Activated T-helper 17 cell treated with anti-CD3 and anti-CD28 coated beads, Interleukin-2, amount 50 U/mL, for 72 hours (primary cell): ENCODE results near the gene COL16A1. TPM values are rescaled to one million over a fixed set of nuclear protein-coding genes. Genes with fewer than 3 reads are reported as not detected.

Experiments used
- ATAC-seq: fragments of 150-1000 bp; cut with Tn5 transposase; replicated peaks from 2 replicates; pipeline ENCODE4 v1.10.0; 2021; ENCODE audit warnings: mild to moderate bottlenecking, moderate library complexity
- H3K27ac Mint-ChIP-seq: one replicate; pipeline ENCODE4 v1.8.0; 2022; ENCODE audit warnings: mixed read lengths
- H3K27me3 Mint-ChIP-seq: one replicate; pipeline ENCODE4 v1.8.0; 2022; ENCODE audit warnings: mixed read lengths
- H3K36me3 Mint-ChIP-seq: one replicate; pipeline ENCODE4 v1.8.0; 2022; ENCODE audit warnings: low read depth, mild to moderate bottlenecking, mixed read lengths
- H3K4me1 Mint-ChIP-seq: one replicate; pipeline ENCODE4 v1.8.0; 2022; ENCODE audit warnings: mixed read lengths
- H3K4me3 Mint-ChIP-seq: one replicate; pipeline ENCODE4 v1.8.0; 2022; ENCODE audit warnings: mild to moderate bottlenecking, mixed read lengths
- H3K9me3 Mint-ChIP-seq: one replicate; pipeline ENCODE4 v1.8.0; 2022; ENCODE audit warnings: mixed read lengths
- total RNA-seq, 2 donors: library from RNA; stranded (reverse); gene quantifications; one replicate each; pipeline ENCODE4 v1.2.3, GENCODE V29; 2022

Gene COL16A1
- total RNA-seq, 2 donors from 2014 or later = not detected

DNA sequence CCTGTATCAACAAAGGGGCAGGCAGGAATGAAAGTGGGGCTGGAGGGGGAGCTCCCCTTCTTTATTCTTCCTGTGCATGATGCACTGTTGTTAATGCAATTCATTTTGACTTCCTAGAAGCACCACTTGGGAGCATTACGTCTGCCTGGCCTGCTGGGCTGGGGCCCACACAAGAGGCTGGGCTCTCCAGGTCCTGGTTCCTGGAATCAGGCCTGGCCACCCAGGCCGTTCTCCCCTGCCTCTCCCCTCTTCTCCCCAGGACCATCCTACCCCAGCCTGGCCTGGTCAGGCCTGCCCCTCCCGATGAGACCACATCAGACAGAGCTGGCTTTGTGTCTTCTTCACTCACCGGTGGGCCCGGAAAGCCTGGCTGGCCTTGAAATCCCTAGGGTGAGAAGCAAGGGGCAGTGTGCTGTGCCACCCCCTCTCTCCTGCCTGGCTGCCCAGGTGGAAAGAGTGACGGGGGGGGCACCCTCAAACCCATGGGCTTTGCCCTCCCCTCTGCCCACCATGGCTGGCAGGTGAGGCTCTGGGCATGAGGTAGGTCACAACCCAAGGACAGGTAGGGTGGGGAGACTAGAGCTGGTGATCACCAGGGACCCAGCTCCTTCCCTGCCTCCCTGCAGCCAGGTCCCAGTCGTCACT lies 38.5 kb downstream of the COL16A1 start:
- Mint-ChIP-seq H3K4me1 (peaks cover 5% of the 10 kb centered on the region), H3K27ac (no peak overlapping the region), H3K4me3 (no peak overlapping the region), H3K36me3 (no peaks in the 10 kb centered on the region), H3K27me3 (peaks cover 13% of the 10 kb centered on the region), H3K9me3 (no peaks in the 10 kb centered on the region)
- ATAC-seq = no peak

DNA sequence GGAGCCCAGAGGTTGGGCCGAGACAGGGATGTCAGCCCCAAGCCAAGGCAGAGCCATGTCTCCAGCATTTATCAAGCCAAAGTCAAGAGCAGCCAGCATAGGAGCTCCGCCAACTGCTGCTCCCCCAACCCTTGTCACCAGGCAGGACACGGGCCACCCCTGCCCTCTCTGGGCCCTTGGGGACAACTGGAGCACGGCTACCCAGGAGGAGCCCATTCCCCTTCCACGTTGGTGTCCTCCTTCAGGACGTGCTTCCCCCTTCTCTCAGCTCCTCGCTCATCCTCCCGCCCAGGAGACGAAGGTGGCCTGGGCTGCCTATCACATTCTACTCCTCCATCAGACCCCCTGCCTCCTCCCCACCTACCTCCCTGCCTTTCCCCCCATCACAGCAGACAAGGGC lies 39.3 kb downstream of the COL16A1 start:
- H3K9me3 Mint-ChIP-seq = no peaks in the 10 kb centered on the region
- peaks cover 8% of the 10 kb centered on the region for H3K27me3 Mint-ChIP-seq
- no peak for ATAC-seq
- H3K27ac Mint-ChIP-seq = peak overlapping the region; percentile 41
- no peaks in the 10 kb centered on the region for H3K4me1 Mint-ChIP-seq
- no peaks in the 10 kb centered on the region for H3K36me3 Mint-ChIP-seq
- no peak overlapping the region for H3K4me3 Mint-ChIP-seq

DNA sequence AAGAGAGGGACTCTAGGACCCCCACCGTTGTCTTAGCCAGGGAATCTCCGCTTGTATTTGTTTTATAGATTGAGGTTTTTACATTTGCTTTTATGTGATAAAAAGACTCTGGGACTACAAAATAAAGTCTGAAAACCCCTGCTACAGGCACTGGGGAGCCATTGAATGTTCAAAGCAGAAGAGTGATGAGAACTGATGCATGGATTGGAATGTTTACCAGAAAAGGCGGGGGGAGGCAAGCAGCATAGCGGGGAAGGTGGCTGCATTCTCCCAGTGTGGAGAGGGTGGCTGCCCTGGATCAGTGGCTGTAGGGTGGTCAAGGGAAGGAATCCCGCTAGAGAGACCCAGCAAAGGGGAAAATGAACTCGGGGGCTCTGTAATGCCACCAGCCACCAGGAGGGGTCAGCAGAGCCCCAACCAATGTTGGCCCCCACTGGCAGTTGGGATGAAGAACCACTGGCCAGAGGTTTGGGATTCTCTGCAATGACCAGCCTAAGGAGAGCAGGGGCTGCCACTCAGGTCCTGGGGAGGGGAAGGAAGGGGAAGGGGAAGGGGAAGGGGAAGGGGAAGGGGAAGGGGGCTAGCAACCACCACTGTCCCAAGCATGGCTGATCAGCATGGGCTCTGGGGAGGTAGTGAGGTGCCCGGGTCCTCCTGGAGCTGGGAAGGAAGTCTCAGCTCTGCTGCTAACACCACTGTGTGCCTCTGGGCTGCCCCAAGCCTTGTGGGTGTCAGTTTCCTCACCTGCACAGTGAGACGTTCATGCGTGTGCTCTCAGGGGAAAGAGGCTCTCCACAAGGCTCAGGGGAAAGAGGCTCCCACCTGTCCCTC lies 40.0 kb downstream of the COL16A1 start:
- ATAC-seq = peak; percentile 56
- Mint-ChIP-seq H3K27ac (no peak overlapping the region), H3K4me1 (no peaks in the 10 kb centered on the region), H3K4me3 (no peak overlapping the region), H3K27me3 (peaks cover 3% of the 10 kb centered on the region), H3K36me3 (no peaks in the 10 kb centered on the region), H3K9me3 (no peaks in the 10 kb centered on the region)

DNA sequence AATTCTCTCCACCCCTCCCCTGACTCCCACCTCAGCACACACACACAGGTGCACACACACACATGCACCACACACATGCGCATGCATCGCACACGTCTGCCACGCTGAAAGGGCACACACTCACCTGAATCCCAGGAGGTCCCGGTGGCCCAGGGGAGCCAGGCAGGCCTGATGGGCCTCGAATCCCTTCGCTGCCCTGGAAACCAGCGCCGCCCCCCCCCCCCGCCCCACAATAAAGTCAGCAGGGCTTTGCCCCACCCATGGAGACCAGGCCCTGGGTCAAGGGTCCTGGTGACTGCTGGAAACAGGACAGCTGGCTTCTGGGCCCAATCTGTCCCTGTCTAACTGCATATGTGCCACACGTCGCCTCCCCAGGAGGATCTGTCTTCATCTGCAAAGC lies 41.4 kb downstream of the COL16A1 start:
- no peak for ATAC-seq
- no peaks in the 10 kb centered on the region for H3K36me3 Mint-ChIP-seq
- no peak overlapping the region for H3K4me3 Mint-ChIP-seq
- peaks cover 3% of the 10 kb centered on the region for H3K27me3 Mint-ChIP-seq
- H3K4me1 Mint-ChIP-seq = no peaks in the 10 kb centered on the region
- H3K9me3 Mint-ChIP-seq = no peaks in the 10 kb centered on the region
- H3K27ac Mint-ChIP-seq = no peak overlapping the region

DNA sequence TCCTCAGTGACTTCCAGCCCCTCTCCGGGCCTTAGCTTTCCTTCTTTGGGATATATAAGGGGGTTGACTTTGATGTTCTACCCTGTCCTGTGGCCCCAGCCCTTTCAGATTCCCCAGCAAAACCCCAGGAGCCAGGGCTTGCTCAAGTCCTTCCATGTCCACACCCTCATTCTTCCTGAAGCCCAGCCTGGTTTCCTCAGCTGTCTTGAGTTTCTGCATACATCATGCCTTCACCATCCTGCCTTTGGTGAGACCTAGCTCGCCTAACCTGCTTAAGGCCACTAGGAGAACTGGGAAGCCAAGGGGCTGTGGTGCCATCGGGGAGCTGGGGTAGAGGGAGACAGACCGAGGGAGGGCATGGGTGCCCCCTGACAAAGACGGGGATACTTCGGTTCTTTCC lies 42.0 kb downstream of the COL16A1 start:
- no peaks in the 10 kb centered on the region for H3K36me3 Mint-ChIP-seq
- H3K9me3 Mint-ChIP-seq = no peaks in the 10 kb centered on the region
- H3K4me3 Mint-ChIP-seq = no peak overlapping the region
- no peaks in the 10 kb centered on the region for H3K4me1 Mint-ChIP-seq
- peaks cover 3% of the 10 kb centered on the region for H3K27me3 Mint-ChIP-seq
- no peak for ATAC-seq
- no peak overlapping the region for H3K27ac Mint-ChIP-seq

DNA sequence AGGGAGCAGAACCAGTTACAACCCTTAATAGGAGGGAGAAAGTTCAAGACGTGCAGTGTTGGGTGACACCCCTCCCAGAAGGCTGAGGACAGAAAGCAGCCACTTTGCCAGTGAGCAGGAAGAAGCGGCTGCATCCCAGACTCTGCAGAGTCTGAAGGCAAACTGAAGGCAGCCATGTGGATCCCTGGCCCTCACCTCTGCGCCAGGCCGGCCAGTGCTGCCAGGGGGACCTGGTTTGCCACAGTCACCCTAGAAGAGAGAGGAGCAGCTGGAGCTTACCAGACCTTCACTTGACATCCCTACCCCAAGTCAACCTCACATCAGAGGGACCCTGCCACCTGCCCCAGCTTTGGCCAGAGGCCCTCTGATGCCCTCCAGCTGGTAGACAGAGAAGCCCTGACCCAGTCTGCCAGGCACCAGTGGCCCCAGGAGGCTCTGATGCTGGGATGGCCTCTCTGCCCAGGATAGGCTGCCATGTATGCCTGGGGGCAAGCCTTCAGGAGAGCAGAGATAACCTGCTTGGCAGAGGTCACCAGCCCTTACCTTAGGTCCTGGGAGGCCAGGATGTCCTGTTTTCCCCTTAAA lies 42.9 kb downstream of the COL16A1 start:
- no peaks in the 10 kb centered on the region for H3K36me3 Mint-ChIP-seq
- no peak overlapping the region for H3K27ac Mint-ChIP-seq
- H3K27me3 Mint-ChIP-seq = peaks cover 3% of the 10 kb centered on the region
- H3K4me1 Mint-ChIP-seq = no peaks in the 10 kb centered on the region
- no peak for ATAC-seq
- H3K9me3 Mint-ChIP-seq = no peaks in the 10 kb centered on the region
- no peak overlapping the region for H3K4me3 Mint-ChIP-seq

DNA sequence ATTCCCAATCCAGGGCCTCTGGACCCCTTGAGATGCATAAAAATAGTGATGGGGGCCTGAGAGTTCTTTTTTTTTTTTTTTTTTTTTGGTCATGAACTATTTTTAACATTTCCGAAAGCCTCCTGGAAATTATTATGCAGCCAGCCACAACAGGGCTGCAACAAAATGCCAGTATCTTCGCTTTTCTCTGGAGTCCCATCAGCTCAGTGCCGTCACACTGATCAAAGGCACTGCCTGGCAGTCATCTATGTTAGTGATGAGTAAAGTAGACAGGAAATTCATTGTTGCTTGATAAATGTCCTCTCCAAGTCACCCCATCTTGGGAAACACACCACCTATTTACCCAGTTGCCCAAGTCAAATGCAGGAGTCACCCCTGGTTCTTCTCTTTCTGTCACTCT lies 43.9 kb downstream of the COL16A1 start:
- Mint-ChIP-seq H3K9me3 (no peaks in the 10 kb centered on the region), H3K4me3 (no peak overlapping the region), H3K36me3 (no peaks in the 10 kb centered on the region), H3K27ac (no peak overlapping the region), H3K27me3 (peaks cover 3% of the 10 kb centered on the region), H3K4me1 (no peaks in the 10 kb centered on the region)
- no peak for ATAC-seq

DNA sequence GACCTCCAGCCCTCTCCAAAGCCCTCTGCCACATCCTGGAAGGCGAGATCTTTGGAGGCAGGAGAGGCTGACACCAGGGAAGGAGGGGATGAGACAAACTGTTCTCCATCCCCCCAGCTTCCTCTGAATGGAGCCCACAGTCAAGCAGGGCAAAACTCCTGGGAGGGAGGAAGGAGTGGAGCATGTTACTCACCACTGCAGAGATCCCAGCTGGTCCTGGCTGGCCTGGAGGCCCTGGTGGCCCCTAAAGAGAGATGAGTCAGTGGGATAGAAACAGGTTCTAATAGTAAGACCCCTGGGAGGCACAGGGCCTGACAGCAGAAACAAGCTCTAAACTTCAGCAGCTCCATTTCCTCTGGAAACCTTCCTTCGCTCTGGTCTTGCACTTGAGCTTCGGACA lies 45.1 kb downstream of the COL16A1 start:
- H3K4me1 Mint-ChIP-seq = no peaks in the 10 kb centered on the region
- no peak overlapping the region for H3K27ac Mint-ChIP-seq
- H3K4me3 Mint-ChIP-seq = no peak overlapping the region
- no peak for ATAC-seq
- H3K9me3 Mint-ChIP-seq = no peaks in the 10 kb centered on the region
- peaks cover 3% of the 10 kb centered on the region for H3K27me3 Mint-ChIP-seq
- H3K36me3 Mint-ChIP-seq = no peaks in the 10 kb centered on the region

DNA sequence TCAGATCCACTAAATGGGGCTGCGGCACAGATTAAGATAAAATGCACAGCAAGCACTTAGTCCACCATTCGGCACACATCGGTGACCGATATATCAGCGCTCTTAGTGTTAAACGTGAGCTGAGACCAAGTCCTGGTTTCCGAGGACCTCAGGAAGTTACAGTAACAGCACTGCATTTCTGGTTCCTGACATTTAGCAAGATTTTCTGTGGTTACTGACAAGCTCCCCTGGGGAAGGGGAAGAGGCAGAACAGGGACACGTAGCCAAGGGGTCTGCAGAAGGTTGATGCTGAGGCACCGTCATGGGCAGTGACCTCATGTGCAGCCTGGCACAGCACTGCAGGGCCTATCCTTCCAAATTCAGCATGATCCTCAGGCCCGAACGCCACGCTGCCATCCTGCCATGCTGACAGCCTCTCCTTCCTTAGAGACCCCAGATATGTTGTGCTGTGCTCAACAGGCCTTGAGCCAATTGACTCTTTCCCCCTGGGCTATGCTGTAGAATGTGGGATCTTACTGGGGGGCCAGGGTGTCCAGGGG lies 45.8 kb downstream of the COL16A1 start:
- Mint-ChIP-seq H3K27ac (no peak overlapping the region), H3K36me3 (no peaks in the 10 kb centered on the region), H3K4me1 (no peaks in the 10 kb centered on the region)

DNA sequence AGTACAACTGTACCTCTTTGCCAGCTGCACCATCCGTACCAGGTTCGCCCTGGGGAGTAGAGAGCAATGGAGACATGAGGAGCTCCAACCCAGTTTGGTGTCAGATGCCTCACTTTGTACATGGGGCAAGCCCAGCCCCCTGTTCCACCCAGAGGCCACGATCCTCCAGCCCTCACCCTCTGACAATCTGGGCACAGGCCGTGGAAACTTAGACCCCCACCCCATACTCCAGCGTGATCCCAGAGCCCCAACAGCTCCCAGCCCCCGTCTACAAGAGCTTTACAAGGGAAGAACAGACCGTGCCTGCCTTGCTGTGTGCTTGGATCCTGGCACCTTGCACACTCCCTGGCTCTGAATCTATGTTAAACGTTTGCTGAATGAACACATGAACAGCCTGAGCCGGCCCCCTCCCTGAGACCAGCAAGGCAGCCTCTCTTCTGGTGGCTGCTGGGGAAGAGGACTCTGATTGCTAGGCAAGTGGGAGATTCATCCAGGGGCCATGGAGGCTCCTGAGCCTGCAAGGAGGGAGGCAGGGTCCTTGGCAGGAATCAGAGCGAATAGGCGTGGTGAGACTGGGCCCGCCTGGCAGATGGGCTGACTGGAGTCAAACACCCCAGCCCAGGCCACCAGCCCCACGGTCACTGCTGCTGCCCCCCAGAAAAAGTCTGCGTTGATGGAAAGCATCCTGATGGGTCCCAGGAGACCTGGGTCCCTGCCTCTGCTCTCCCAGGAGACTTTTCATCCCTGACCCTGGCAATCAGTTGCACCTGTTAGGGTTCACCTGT lies 46.6 kb downstream of the COL16A1 start:
- Mint-ChIP-seq H3K9me3 (no peaks in the 10 kb centered on the region), H3K36me3 (no peaks in the 10 kb centered on the region), H3K4me1 (no peaks in the 10 kb centered on the region), H3K27me3 (peaks cover 3% of the 10 kb centered on the region), H3K4me3 (no peak overlapping the region), H3K27ac (no peak overlapping the region)
- ATAC-seq = no peak

More for the DNA sequence above, 45.8 kb downstream of the COL16A1 start:
- Mint-ChIP-seq H3K4me3 (no peak overlapping the region), H3K27me3 (peaks cover 3% of the 10 kb centered on the region), H3K9me3 (no peaks in the 10 kb centered on the region)
- ATAC-seq = no peak

DNA sequence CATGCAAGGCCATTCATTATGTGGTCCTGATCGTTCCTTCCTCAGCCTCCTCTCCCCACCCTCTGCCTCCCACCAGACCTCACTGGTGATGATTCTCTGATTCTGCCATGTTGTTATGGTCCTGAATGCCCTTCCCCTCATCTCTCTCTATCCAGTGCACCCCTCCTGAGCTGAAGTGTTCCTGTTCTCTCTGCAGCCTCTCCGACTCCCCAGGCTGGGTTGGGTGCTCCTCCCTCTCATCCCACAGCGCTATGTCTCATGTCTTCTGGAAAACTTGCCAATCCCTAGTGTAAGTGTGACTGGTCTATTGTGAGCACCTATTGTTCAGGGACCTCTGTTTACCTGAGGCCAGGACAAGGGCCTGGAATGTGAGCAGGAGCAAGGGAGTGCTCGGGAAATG lies 48.1 kb downstream of the COL16A1 start:
- H3K4me1 Mint-ChIP-seq = no peaks in the 10 kb centered on the region
- ATAC-seq = no peak

DNA sequence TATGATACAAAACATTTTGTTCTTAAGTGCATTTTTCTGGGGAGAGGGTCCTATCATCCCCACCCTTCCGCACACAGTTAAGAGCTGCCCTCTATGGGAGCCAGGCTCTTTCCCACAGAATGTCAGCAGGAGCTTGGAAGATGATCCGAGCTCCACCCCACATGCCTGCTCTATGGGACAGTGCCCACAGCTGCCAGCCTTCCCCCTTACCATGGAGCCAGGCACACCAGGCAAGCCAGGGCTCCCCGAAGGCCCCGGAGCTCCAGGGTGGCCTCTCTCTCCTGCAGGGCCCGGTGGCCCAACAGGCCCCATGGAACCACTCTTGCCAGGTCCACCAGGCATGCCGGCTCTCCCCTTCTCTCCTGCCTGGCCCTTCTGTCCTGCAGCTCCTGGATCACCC lies 48.7 kb downstream of the COL16A1 start:
- H3K27ac Mint-ChIP-seq = peak overlapping the region; percentile 17
- no peak for ATAC-seq
- H3K4me1 Mint-ChIP-seq = no peaks in the 10 kb centered on the region
- H3K4me3 Mint-ChIP-seq = no peak overlapping the region
- H3K27me3 Mint-ChIP-seq = peaks cover 3% of the 10 kb centered on the region
- H3K36me3 Mint-ChIP-seq = no peaks in the 10 kb centered on the region
- H3K9me3 Mint-ChIP-seq = no peaks in the 10 kb centered on the region

More for the DNA sequence above, 48.1 kb downstream of the COL16A1 start:
- peaks cover 3% of the 10 kb centered on the region for H3K27me3 Mint-ChIP-seq
- no peaks in the 10 kb centered on the region for H3K9me3 Mint-ChIP-seq
- no peak overlapping the region for H3K4me3 Mint-ChIP-seq
- no peaks in the 10 kb centered on the region for H3K36me3 Mint-ChIP-seq
- peak overlapping the region; percentile 17 for H3K27ac Mint-ChIP-seq

DNA sequence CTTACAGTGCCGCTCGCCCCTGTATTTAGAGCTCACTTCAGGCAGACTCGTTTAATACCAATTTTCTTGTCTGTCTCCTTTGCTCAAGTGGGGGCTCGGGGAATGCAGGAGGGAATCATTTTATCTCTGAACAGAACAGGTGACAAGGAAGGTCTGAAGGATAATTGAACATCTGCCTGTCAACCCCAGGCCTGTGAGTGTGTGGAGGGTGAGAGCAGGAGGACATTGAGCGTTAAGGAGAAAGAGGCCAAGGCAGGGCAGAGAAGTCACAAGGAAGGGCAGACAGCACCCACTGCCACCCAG lies 49.4 kb downstream of the COL16A1 start:
- Mint-ChIP-seq H3K36me3 (no peaks in the 10 kb centered on the region), H3K27ac (no peak overlapping the region), H3K9me3 (no peaks in the 10 kb centered on the region)

DNA sequence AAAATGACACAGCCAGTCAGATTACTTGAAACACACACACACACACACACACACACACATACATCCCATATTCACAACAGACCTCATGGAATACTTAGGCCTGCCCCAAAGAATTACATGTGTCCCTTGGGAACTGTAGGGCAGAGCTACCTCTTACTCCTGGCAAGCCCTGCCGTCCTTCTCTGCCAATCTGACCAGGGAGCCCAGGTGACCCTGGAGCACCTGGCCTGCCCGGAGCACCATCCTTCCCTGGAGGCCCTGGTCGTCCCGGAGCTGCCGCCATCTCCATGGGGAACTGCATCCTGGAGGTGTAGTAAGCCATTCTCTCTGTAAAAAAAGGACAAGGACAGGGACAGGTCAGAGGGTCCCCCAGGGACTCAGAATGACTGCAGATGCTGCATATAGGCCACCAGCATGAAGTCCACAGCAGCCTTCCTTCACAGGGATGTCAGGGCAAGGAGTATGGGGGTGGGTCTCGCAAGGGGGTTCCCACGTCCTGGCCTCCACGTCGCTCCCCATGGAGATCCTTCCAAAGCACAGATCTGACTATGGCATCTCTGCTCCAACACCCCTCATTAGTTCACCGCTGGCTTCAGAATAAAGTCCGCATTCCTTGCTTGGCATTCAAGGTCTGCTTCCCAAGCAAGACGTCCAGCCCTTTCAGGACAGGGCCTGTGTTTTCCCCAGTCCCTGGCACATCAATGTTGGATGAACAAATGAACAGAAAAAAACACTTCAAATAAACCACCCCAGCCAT lies 49.9 kb downstream of the COL16A1 start:
- no peak for ATAC-seq
- Mint-ChIP-seq H3K27me3 (peaks cover 3% of the 10 kb centered on the region), H3K4me3 (no peak overlapping the region), H3K9me3 (no peaks in the 10 kb centered on the region), H3K4me1 (no peaks in the 10 kb centered on the region), H3K36me3 (no peaks in the 10 kb centered on the region), H3K27ac (no peak overlapping the region)

More for the DNA sequence above, 49.4 kb downstream of the COL16A1 start:
- Mint-ChIP-seq H3K4me1 (no peaks in the 10 kb centered on the region), H3K4me3 (no peak overlapping the region), H3K27me3 (peaks cover 3% of the 10 kb centered on the region)
- no peak for ATAC-seq
